ENCODE data around the gene VSIR. TPM values are rescaled to one million over a fixed set of nuclear protein-coding genes. Genes with fewer than 3 reads are reported as not detected.

VSIR gene
- total RNA-seq, 1 experiment from 2014 or later, result 3.6 TPM

DNA sequence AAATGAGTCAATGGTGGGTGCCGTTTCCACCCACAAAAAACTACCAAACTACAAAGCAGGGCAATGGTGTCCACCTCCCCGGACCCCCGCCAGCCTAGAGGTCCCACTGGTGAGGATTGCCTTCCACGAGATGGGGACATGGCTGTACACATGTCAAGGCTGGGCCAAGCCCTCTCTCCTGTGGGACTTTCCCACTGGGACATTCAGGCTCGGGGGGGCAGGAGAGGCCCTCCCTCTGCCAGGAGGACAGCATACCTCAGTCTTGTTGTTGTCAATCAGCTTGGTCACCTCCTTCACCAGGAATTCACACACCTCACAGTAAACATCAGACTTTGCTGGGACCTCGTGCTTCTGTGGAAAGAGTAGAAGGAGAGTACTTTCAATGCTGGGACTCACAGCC lies 46.7 kb upstream of the VSIR start:
- Mint-ChIP-seq H3K36me3 (ENCODE audit: insufficient read depth, unreplicated experiment) (peaks cover 85% of the 10 kb centered on the region), H3K27me3 (ENCODE audit: insufficient read depth, unreplicated experiment) (no peaks in the 10 kb centered on the region), H3K4me3 (ENCODE audit: unreplicated experiment) (no peak overlapping the region), H3K27ac (ENCODE audit: low read depth, unreplicated experiment) (no peak overlapping the region), H3K4me1 (ENCODE audit: insufficient read depth, unreplicated experiment) (no peaks in the 10 kb centered on the region), H3K9me3 (ENCODE audit: unreplicated experiment) (no peaks in the 10 kb centered on the region)
- BruUV-seq (replicated peaks), result no TSS peak
- ChIA-PET CTCF (no interaction called here), POLR2A (no interaction called here)
- DNase-seq (ENCODE audit: unreplicated experiment), result no peak
- intact Hi-C loops (cut with micrococcal nuclease), result no loop called here
- TF ChIP-seq, protein P1, sequence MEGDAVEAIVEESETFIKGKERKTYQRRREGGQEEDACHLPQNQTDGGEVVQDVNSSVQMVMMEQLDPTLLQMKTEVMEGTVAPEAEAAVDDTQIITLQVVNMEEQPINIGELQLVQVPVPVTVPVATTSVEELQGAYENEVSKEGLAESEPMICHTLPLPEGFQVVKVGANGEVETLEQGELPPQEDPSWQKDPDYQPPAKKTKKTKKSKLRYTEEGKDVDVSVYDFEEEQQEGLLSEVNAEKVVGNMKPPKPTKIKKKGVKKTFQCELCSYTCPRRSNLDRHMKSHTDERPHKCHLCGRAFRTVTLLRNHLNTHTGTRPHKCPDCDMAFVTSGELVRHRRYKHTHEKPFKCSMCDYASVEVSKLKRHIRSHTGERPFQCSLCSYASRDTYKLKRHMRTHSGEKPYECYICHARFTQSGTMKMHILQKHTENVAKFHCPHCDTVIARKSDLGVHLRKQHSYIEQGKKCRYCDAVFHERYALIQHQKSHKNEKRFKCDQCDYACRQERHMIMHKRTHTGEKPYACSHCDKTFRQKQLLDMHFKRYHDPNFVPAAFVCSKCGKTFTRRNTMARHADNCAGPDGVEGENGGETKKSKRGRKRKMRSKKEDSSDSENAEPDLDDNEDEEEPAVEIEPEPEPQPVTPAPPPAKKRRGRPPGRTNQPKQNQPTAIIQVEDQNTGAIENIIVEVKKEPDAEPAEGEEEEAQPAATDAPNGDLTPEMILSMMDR (IDR thresholded peaks at IDR 0.05; ENCODE audit: unreplicated experiment), result no peak

DNA sequence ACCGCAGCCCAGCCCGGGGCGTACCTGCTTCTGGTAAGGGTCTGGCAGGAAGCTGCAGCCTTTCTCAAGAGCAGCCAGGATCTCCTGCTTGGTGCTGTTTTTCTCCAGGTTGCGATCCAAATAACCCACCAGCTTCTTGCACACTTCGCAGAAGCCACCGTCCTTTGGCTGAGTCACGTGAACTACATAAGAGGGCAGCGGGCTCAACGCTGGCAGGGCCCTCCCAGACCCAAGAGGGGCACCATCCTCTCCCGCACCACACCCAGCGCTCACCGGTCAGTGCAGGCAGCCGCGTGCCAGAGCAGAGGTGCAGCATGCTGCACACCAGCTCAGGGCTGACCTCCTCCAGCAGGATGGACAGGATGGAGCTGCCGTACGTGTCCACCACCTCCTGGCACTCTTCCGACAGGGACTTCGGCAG lies 46.1 kb upstream of the VSIR start:
- POLR2A ChIA-PET, result no interaction called here

DNA sequence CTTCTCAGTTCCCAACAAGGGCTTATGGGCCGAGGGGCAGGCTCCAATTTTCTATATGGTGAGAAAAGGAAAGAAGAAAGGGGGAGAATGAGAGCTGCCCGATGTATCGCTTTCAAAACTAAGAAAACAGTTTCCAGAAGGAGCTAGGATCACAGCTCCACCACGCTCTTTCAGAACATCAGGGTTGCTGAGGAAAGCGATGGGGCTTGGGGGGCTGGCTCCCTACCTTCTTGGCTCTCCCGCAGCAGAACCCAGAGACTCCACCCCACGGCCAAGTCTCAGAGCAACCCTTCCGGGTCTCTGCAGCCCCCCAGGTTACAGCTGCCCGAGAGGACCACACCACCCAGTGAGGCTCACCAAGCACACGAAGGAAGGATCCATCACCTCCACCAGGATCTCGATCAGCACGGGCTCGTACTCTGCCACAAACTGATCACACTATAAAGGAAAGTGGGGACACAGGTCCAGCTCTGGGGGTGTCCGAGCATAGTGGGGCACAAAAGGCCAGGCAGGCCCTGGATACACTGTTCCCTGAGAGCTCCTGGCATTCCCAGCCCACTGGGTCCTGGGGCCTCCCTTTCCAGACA lies 45.4 kb upstream of the VSIR start:
- Mint-ChIP-seq H3K4me1 (ENCODE audit: insufficient read depth, unreplicated experiment) (no peaks in the 10 kb centered on the region), H3K27ac (ENCODE audit: low read depth, unreplicated experiment) (no peak overlapping the region), H3K27me3 (ENCODE audit: insufficient read depth, unreplicated experiment) (no peaks in the 10 kb centered on the region), H3K36me3 (ENCODE audit: insufficient read depth, unreplicated experiment) (peaks cover 82% of the 10 kb centered on the region), H3K9me3 (ENCODE audit: unreplicated experiment) (no peaks in the 10 kb centered on the region), H3K4me3 (ENCODE audit: unreplicated experiment) (no peak overlapping the region)
- intact Hi-C loops (cut with micrococcal nuclease), result no loop called here
- no peak for DNase-seq (ENCODE audit: unreplicated experiment)
- CTCF ChIA-PET, result interaction anchor here (1.2 kb wide), 1 partner anchor 77 kb away, joined by 6 read pairs; no protein-coding TSS in a partner anchor
- POLR2A ChIA-PET, result interaction anchor here (1.3 kb wide), 1 partner anchor 12 kb away, joined by 3 read pairs; no protein-coding TSS in a partner anchor
- no TSS peak for BruUV-seq (replicated peaks)
- TF ChIP-seq, protein P1 (IDR thresholded peaks at IDR 0.05; ENCODE audit: unreplicated experiment), result no peak

More for the DNA sequence above, 46.1 kb upstream of the VSIR start:
- Mint-ChIP-seq H3K9me3 (ENCODE audit: unreplicated experiment) (no peaks in the 10 kb centered on the region), H3K27me3 (ENCODE audit: insufficient read depth, unreplicated experiment) (no peaks in the 10 kb centered on the region), H3K4me1 (ENCODE audit: insufficient read depth, unreplicated experiment) (no peaks in the 10 kb centered on the region), H3K36me3 (ENCODE audit: insufficient read depth, unreplicated experiment) (peaks cover 85% of the 10 kb centered on the region), H3K4me3 (ENCODE audit: unreplicated experiment) (no peak overlapping the region), H3K27ac (ENCODE audit: low read depth, unreplicated experiment) (no peak overlapping the region)
- intact Hi-C loops (cut with micrococcal nuclease), result no loop called here
- TF ChIP-seq, protein P1 (IDR thresholded peaks at IDR 0.05; ENCODE audit: unreplicated experiment), result no peak
- no peak for DNase-seq (ENCODE audit: unreplicated experiment)
- CTCF ChIA-PET, result interaction anchor here (1.2 kb wide), 1 partner anchor 77 kb away, joined by 6 read pairs; no protein-coding TSS in a partner anchor
- BruUV-seq (replicated peaks), result no TSS peak

DNA sequence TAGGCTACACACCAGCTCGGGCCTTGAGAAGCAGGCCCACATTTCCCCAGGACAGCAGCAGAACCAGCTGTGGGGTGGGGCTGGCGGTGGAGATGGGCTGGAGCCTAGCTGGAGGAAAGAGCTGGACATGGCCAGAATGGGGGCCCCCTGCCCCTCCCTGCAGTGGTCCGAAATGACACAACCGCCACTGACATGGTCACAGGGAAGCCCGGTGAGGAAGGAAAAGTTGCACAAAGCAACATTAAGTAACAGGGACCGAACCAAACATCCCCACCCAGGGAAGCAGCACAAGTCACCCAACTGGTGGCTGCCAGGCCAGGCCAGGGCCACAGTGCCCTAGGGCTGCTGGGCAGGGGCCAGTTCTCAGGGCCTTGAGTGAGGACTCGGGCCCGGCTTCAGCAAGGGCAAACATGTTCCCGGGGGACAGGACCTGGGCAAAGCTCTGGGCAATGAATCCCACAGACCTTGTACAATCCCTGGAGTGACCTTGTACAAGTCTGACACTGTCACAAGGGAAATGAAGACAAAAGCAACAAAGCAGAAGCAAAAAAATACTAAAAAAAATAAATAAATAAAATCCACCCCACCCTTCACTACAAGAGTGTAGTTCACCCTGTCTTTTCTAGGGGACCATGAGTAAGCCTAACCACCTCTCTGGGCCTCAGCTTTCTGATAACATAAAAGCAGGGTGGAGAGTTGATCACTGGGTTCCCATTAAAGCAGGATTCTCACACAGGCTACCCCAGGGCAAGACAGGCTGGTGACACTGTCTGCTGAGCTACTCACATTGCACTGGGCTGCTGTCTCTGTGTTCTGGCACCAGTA lies 44.7 kb upstream of the VSIR start:
- CTCF ChIA-PET, result interaction anchor here (0.6 to 1.2 kb wide), 3 partner anchors 13 to 1281 kb away, joined by 4 to 6 read pairs (median 5); no protein-coding TSS in a partner anchor
- intact Hi-C loops (cut with micrococcal nuclease), result no loop called here

More for the DNA sequence above, 44.7 kb upstream of the VSIR start:
- H3K27me3 Mint-ChIP-seq (ENCODE audit: insufficient read depth, unreplicated experiment), result no peaks in the 10 kb centered on the region
- BruUV-seq (replicated peaks), result no TSS peak
- H3K4me3 Mint-ChIP-seq (ENCODE audit: unreplicated experiment), result no peak overlapping the region
- no peak for DNase-seq (ENCODE audit: unreplicated experiment)
- H3K36me3 Mint-ChIP-seq (ENCODE audit: insufficient read depth, unreplicated experiment), result peaks cover 76% of the 10 kb centered on the region
- H3K27ac Mint-ChIP-seq (ENCODE audit: low read depth, unreplicated experiment), result no peak overlapping the region
- POLR2A ChIA-PET, result interaction anchor here (0.6 to 1.3 kb wide), 2 partner anchors 11 to 1769 kb away, joined by 3 read pairs; no protein-coding TSS in a partner anchor
- H3K4me1 Mint-ChIP-seq (ENCODE audit: insufficient read depth, unreplicated experiment), result no peaks in the 10 kb centered on the region
- H3K9me3 Mint-ChIP-seq (ENCODE audit: unreplicated experiment), result no peaks in the 10 kb centered on the region
- TF ChIP-seq, protein P1 (IDR thresholded peaks at IDR 0.05; ENCODE audit: unreplicated experiment), result no peak

Data from MCF 10A (cell line).